HFF-Myc (cell line): ENCODE data around the gene PRMT1.

Experiments
- DNase-seq: peaks from one replicate; pipeline ENCODE4 v3.0.0-alpha.2; 2011; ENCODE audit warnings: low read depth; ENCODE audit errors: extremely low read depth
- H3K4me3 ChIP-seq: replicated peaks from 2 replicates; pipeline ENCODE4 v1.5.1; 2011; ENCODE audit warnings: low read depth, mild to moderate bottlenecking, control low read depth, low read length
- CTCF ChIP-seq: IDR thresholded peaks from 2 replicates; pipeline ENCODE4 v1.5.1; 2012; ENCODE audit warnings: mild to moderate bottlenecking, low read depth, low read length, control low read depth; ENCODE audit errors: missing control alignments

Gene PRMT1

DNA sequence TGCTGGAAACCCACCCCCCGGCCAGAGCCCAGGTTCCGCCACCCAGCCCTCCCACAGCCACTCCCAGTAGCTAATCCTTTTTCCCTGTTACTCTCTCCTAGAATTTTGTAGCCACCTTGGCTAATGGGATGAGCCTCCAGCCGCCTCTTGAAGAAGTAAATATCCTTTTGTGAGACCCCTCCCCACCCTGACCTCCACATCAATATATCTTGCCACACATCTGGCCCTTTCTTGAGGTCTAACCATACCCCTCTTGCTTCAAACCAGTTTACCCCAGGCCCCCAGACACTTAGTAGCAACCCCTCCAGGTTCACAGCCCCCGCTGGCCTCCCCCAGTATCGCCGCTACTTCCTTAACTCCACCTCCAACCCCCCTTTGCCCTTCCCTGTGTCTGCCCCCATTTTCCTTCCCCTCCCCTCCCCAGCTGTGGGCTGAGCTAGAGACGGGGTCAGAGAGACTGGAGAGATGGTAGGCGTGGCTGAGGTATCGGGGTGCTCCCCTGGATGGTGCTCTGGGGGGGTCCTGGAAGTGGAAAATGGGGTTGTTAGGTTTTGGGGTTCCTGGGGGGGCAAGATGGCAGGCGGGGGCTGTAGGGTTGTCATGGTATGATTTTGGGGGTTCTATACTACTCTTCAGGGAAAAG lies 2.8 kb downstream of the PRMT1 start:
- H3K4me3 ChIP-seq: peak overlapping the region; percentile 99
- no peak for DNase-seq
- TF ChIP-seq CTCF: no peak

GRCh38 chr19:49680421-49681351 lies 3.6 kb downstream of the PRMT1 start:
- peak; percentile 99 for TF ChIP-seq CTCF
- DNase-seq: no peak
- H3K4me3 ChIP-seq: peak overlapping the region; percentile 99

GRCh38 chr19:49681830-49682229 lies 4.8 kb downstream of the PRMT1 start:
- DNase-seq: no peak
- no peak for TF ChIP-seq CTCF
- H3K4me3 ChIP-seq: no peak overlapping the region

DNA sequence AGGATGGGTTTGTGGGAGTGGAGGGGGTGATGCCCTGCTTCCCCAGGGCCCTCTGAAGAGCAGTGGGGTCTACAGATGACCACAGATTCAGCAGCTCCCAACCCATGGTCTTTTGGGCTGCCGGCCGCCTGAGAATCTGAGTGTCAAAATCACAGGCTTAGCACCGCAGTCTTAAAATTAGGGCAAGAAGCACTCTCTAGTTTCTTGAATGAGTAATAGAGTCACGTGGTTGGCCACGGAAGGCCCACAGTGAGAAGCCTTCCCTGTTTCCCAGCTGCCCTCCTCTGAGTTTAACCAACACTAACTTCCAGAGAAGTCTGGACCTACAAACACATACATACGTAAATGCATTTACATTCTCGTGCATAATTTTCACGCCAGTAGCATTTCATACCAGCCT lies 5.2 kb downstream of the PRMT1 start:
- no peak overlapping the region for H3K4me3 ChIP-seq
- TF ChIP-seq CTCF: no peak
- DNase-seq: no peak

DNA sequence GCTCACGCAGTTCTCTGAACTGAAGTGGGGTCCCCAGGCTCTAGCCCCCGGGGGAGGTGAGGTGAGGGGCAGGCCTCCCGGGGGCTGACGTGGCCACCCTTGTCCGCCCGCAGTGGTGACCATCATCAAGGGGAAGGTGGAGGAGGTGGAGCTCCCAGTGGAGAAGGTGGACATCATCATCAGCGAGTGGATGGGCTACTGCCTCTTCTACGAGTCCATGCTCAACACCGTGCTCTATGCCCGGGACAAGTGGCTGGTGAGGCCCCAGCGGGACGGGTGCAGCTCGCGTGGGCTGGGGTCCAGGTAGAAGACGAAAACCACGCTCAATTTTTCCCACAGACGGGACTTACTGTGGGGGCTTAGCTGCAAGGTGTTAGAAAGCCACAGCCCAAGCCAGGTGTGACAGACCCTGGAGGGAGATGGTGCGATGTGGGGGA lies 6.8 kb downstream of the PRMT1 start:
- H3K4me3 ChIP-seq: no peak overlapping the region
- no peak for TF ChIP-seq CTCF
- DNase-seq: no peak

- H3K4me3 ChIP-seq: no peak overlapping the region
- DNase-seq: no peak
- peak; percentile 55 for TF ChIP-seq CTCF
Observed at GRCh38 chr19:49684251-49684982, 7.3 kb downstream of the PRMT1 start.
